SK-N-SH (cell line): ENCODE data around the gene KRTAP3-2. TPM values are rescaled to one million over a fixed set of nuclear protein-coding genes. Genes with fewer than 3 reads are reported as not detected.

Source experiments
- CTCF ChIA-PET: fragments of 300-600, 350-600 bp; formaldehyde crosslinking; extraction: SDS; loops from one replicate; lab custom pipeline; 2021; lab: Yijun Ruan, JAX
- POLR2A ChIA-PET: fragments of 350-600 bp; sonication (Branson Sonifier 250); formaldehyde crosslinking; extraction: SDS; loops from one replicate; lab custom pipeline; 2020; ENCODE audit warnings: antibody characterized with exemption, inconsistent platforms; lab: Yijun Ruan, JAX
- DNase-seq: peaks from one replicate; pipeline ENCODE4 v3.0.0; 2012
- H2AFZ ChIP-seq: fragments of 200-600 bp; sonication (generic); 2 replicates; pipeline ENCODE4 v1.8.1; 2016; ENCODE audit warnings: antibody characterized with exemption, mild to moderate bottlenecking, low read depth
- H3F3A ChIP-seq: fragments of 200-600 bp; sonication (generic); replicated peaks from 2 replicates; pipeline ENCODE3; 2016; ENCODE audit warnings: antibody characterized with exemption, mild to moderate bottlenecking; ENCODE audit not compliant: insufficient read depth
- H3K27ac ChIP-seq, 2 experiments: fragments of 200-500 bp in 1 of 2; fragments of 200-600 bp in 1 of 2; sonication (Bioruptor generic) in 1 of 2; sonication (generic), shearing (Covaris generic) in 1 of 2; 2 replicates each; pipeline versions ENCODE4 v1.5.1 to v1.6.1; 2014 to 2016; ENCODE audit warnings: low read depth in 2 of 2, inconsistent platforms in 1 of 2, low read length in 1 of 2, mild to moderate bottlenecking in 1 of 2, mixed read lengths in 1 of 2
- H3K27me3 ChIP-seq: fragments of 200-600 bp; sonication (generic), shearing (Covaris generic); 2 replicates; pipeline ENCODE4 v1.6.1; 2016; ENCODE audit warnings: mixed run types; ENCODE audit not compliant: insufficient read depth
- H3K36me3 ChIP-seq, 2 experiments: fragments of 200-500 bp in 1 of 2; fragments of 200-600 bp in 1 of 2; sonication (Bioruptor generic) in 1 of 2; sonication (generic) in 1 of 2; replicated peaks in 1 of 2; 2 replicates each; pipeline versions ENCODE3 to v1.5.1; 2014 to 2016; ENCODE audit warnings: low read length in 1 of 2, mild to moderate bottlenecking in 1 of 2; ENCODE audit not compliant: insufficient read depth in 2 of 2, control insufficient read depth in 1 of 2
- H3K4me1 ChIP-seq, 2 experiments: fragments of 200-500 bp in 1 of 2; fragments of 200-600 bp in 1 of 2; sonication (Bioruptor generic) in 1 of 2; sonication (generic), shearing (Covaris generic) in 1 of 2; 2 replicates each; pipeline versions ENCODE4 v1.5.1 to v1.6.1; 2014 to 2016; ENCODE audit warnings: low read depth in 1 of 2, low read length in 1 of 2, mixed run types in 1 of 2; ENCODE audit not compliant: insufficient read depth in 2 of 2, control insufficient read depth in 1 of 2
- H3K4me2 ChIP-seq: fragments of 200-600 bp; sonication (generic), shearing (Covaris generic); 2 replicates; pipeline ENCODE4 v1.6.1; 2017; ENCODE audit warnings: mixed run types
- H3K4me3 ChIP-seq, 2 experiments: fragments of 200-500 bp in 1 of 2; fragments of 200-600 bp in 1 of 2; sonication (Bioruptor generic) in 1 of 2; sonication (generic), shearing (Covaris generic) in 1 of 2; 2 replicates each; pipeline versions ENCODE4 v1.5.1 to v1.8.1; 2014 to 2016; ENCODE audit warnings: low read depth in 2 of 2, inconsistent platforms in 1 of 2, low read length in 1 of 2, mild to moderate bottlenecking in 1 of 2, mixed read lengths in 1 of 2, moderate library complexity in 1 of 2
- H3K79me2 ChIP-seq: fragments of 200-600 bp; sonication (generic); 2 replicates; pipeline ENCODE4 v1.8.1; 2017; ENCODE audit warnings: mild to moderate bottlenecking; ENCODE audit not compliant: insufficient read depth
- H3K9ac ChIP-seq: fragments of 200-600 bp; sonication (generic); 2 replicates; pipeline ENCODE4 v1.6.1; 2017; ENCODE audit warnings: mixed run types
- H3K9me2 ChIP-seq: fragments of 200-600 bp; sonication (generic); 2 replicates; pipeline ENCODE4 v1.6.1; 2017; ENCODE audit warnings: mixed run types
- H3K9me3 ChIP-seq: fragments of 200-600 bp; sonication (generic); 2 replicates; pipeline ENCODE4 v1.6.1; 2017; ENCODE audit warnings: mixed run types, mild to moderate bottlenecking, moderate library complexity
- H4K20me1 ChIP-seq: fragments of 200-600 bp; sonication (generic); 2 replicates; pipeline ENCODE4 v1.6.1; 2017; ENCODE audit warnings: mild to moderate bottlenecking, mixed run types; ENCODE audit not compliant: insufficient read depth
- CHD2 ChIP-seq: fragments of 150-350 bp; IDR thresholded peaks from 2 replicates; pipeline ENCODE4 v1.6.1; 2018; ENCODE audit warnings: low read length; ENCODE audit not compliant: partially characterized antibody
- EP300 ChIP-seq, 2 experiments: IDR thresholded peaks; 2 replicates each; pipeline versions ENCODE4 v1.4.0 to v1.6.1; 2012; ENCODE audit warnings: borderline replicate concordance in 1 of 2, low read depth in 1 of 2, low read length in 1 of 2
- FOSL2 ChIP-seq: IDR thresholded peaks from 2 replicates; pipeline ENCODE4 v1.4.0; 2012; ENCODE audit warnings: low read depth, mild to moderate bottlenecking, moderate library complexity, borderline replicate concordance
- GABPA ChIP-seq: IDR thresholded peaks from 2 replicates; pipeline ENCODE4 v1.4.0; 2012; ENCODE audit warnings: low read depth, mild to moderate bottlenecking
- NFIC ChIP-seq: IDR thresholded peaks from 2 replicates; pipeline ENCODE4 v1.4.0; 2012; ENCODE audit warnings: borderline replicate concordance
- NRF1 ChIP-seq: IDR thresholded peaks from 2 replicates; pipeline ENCODE4 v1.6.1; 2012; ENCODE audit warnings: low read depth, mild to moderate bottlenecking, low read length
- PBX3 ChIP-seq: IDR thresholded peaks from 2 replicates; pipeline ENCODE4; 2012
- POLR2AphosphoS5 ChIP-seq: IDR thresholded peaks from 2 replicates; pipeline ENCODE4 v1.6.1; 2012; ENCODE audit warnings: low read depth, low read length
- RAD21 ChIP-seq: IDR thresholded peaks from 2 replicates; pipeline ENCODE4 v1.6.1; 2012; ENCODE audit warnings: mild to moderate bottlenecking, low read length
- RXRA ChIP-seq: IDR thresholded peaks from 2 replicates; pipeline ENCODE4 v1.4.0; 2012; ENCODE audit warnings: low read depth, mild to moderate bottlenecking, borderline replicate concordance
- SMC3 ChIP-seq: IDR thresholded peaks from 2 replicates; pipeline ENCODE4 v1.6.1; 2012; ENCODE audit warnings: low read depth, low read length, improper control_type of control experiment
- TAF1 ChIP-seq: IDR thresholded peaks from 2 replicates; pipeline ENCODE4 v1.6.1; 2012; ENCODE audit warnings: low read depth, mild to moderate bottlenecking, low read length, moderate library complexity, borderline replicate concordance
- TEAD4 ChIP-seq: IDR thresholded peaks from 2 replicates; pipeline ENCODE4 v1.4.0; 2012; ENCODE audit warnings: mild to moderate bottlenecking, borderline replicate concordance; ENCODE audit not compliant: insufficient read depth
- WGBS: methylation state at CpG from one replicate; pipeline ENCODE4 v1.1.6; 2017; ENCODE audit warnings: low lambda C conversion rate; 5-methylcytosine and 5-hydroxymethylcytosine counted together
- polyA plus RNA-seq, 3 experiments: library from polyadenylated mRNA; depleted of rRNA; stranded (reverse); fragments of >200 nt; gene quantifications; 2 replicates each; pipeline ENCODE4 v1.2.3, GENCODE V29; 2012
- TF ChIP-seq, protein P1 (sequence below): IDR thresholded peaks from 2 replicates; pipeline ENCODE4 v1.4.0; 2012; ENCODE audit warnings: low read depth, borderline replicate concordance
- TF ChIP-seq, protein P2 (sequence below): fragments of 200-600 bp; sonication (generic); IDR thresholded peaks from 2 replicates; pipeline ENCODE4 v1.6.1; 2017; ENCODE audit warnings: antibody characterized with exemption, mild to moderate bottlenecking, moderate library complexity
- TF ChIP-seq, protein P3 (sequence below): IDR thresholded peaks from 2 replicates; pipeline ENCODE4 v1.4.0; 2012; ENCODE audit warnings: low read depth

Gene KRTAP3-2
- polyA plus RNA-seq, 1 of the 3 experiments (the other 2 are of a cell fraction) = not detected

GRCh38 chr17:41029633-41030245, 30.0 kb upstream of the KRTAP3-2 start, which contains the start of gene KRTAP1-4:
KRTAP1-4 (minus strand) TSS chr17:41030195; CDS start chr17:41030078, 117 bp downstream.
- WGBS = 5% methylated on average over 7 of the region's 12 CpGs
- CTCF ChIA-PET = interaction anchor here (0.8 to 1.6 kb wide), 2 partner anchors 227 to 299 kb away, joined by 3 to 4 read pairs; no protein-coding TSS in a partner anchor

GRCh38 chr17:41026715-41027471, 27.2 kb upstream of the KRTAP3-2 start, which contains the start of gene KRTAP1-5:
KRTAP1-5 (minus strand) TSS chr17:41027208; CDS start chr17:41027155, 53 bp downstream.
- Histone ChIP-seq H3K27me3 (peaks cover 42% of the 10 kb centered on the region), H3K36me3 (no peaks in the 10 kb centered on the region), H2AFZ (no peak within 1 kb of the TSS), H3K9me2 (no peaks in the 10 kb centered on the region), H3K9me3 (no peaks in the 10 kb centered on the region), H3K4me3 (no peak within 1 kb of the TSS), H3K9ac (no peak within 1 kb of the TSS), H3K4me2 (no peak within 1 kb of the TSS), H3F3A (no peaks in the 10 kb centered on the region), H4K20me1 (no peaks in the 10 kb centered on the region), H3K4me1 (no peaks in the 10 kb centered on the region), H3K27ac (no peak within 1 kb of the TSS), H3K79me2 (no peaks in the 10 kb centered on the region)
- WGBS = 1% methylated on average over 2 of the region's 9 CpGs
- CTCF ChIA-PET = no interaction called here
- no peak for DNase-seq
- TF ChIP-seq GABPA (no peak), SMC3 (no peak), NFIC (no peak)
- POLR2A ChIA-PET = no interaction called here

More at GRCh38 chr17:41029633-41030245, 30.0 kb upstream of the KRTAP3-2 start, which contains the start of gene KRTAP1-4:
- DNase-seq = no peak
- peaks cover 48% of the 10 kb centered on the region for H3K27me3 ChIP-seq
- no peaks in the 10 kb centered on the region for H3K9me3 ChIP-seq
- no peaks in the 10 kb centered on the region for H3K9me2 ChIP-seq
- H3K79me2 ChIP-seq = no peaks in the 10 kb centered on the region
- no peaks in the 10 kb centered on the region for H3F3A ChIP-seq
- TF ChIP-seq, protein P1, sequence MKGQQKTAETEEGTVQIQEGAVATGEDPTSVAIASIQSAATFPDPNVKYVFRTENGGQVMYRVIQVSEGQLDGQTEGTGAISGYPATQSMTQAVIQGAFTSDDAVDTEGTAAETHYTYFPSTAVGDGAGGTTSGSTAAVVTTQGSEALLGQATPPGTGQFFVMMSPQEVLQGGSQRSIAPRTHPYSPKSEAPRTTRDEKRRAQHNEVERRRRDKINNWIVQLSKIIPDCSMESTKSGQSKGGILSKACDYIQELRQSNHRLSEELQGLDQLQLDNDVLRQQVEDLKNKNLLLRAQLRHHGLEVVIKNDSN = no peak
- POLR2A ChIA-PET = no interaction called here
- no peaks in the 10 kb centered on the region for H4K20me1 ChIP-seq
- H3K4me3 ChIP-seq = no peak within 1 kb of the TSS
- H3K36me3 ChIP-seq = no peaks in the 10 kb centered on the region
- no peak within 1 kb of the TSS for H3K4me2 ChIP-seq
- no peak within 1 kb of the TSS for H3K27ac ChIP-seq
- no peak within 1 kb of the TSS for H3K9ac ChIP-seq
- H3K4me1 ChIP-seq = no peaks in the 10 kb centered on the region
- no peak within 1 kb of the TSS for H2AFZ ChIP-seq

DNA sequence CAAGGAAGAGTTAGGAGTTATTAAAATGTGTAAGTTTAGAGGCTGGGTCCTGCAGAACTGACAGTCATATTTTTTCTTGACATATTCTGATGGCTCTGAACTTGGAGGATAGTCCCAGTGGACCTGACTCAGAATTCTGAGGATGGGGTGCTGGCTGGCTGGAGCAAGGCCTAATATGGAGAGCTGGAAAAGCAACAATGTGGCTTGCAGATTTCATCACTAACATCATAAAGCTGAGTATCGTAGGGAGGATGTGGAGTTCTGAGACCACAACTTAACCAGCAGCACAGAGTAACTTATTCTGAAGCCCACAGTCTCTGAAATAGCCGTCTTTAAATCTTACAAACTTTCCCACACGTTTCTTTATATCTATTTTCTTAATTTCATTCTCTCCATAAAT, 25.0 kb upstream of the KRTAP3-2 start:
- ChIA-PET CTCF (no interaction called here), POLR2A (no interaction called here)
- DNase-seq = no peak
- H3K4me3 ChIP-seq = no peak overlapping the region
- H3K9me2 ChIP-seq = no peaks in the 10 kb centered on the region
- WGBS = 7% methylated on average over 3 of the region's 3 CpGs
- no peaks in the 10 kb centered on the region for H4K20me1 ChIP-seq
- H3K27ac ChIP-seq = no peak overlapping the region
- no peaks in the 10 kb centered on the region for H3K9me3 ChIP-seq
- H3K9ac ChIP-seq = no peak overlapping the region
- peaks cover 39% of the 10 kb centered on the region; the same call in 1 of the 2 replicates for H3K27me3 ChIP-seq
- H2AFZ ChIP-seq = no peak overlapping the region
- TF ChIP-seq RXRA (no peak), EP300 (IDR thresholded peaks at IDR 0.05; ENCODE audit: borderline replicate concordance in 1 of 2, low read depth in 1 of 2, low read length in 1 of 2) (no peak), FOSL2 (no peak), TEAD4 (no peak), GABPA (no peak), RAD21 (no peak), POLR2AphosphoS5 (no peak), NFIC (no peak), TAF1 (no peak), NRF1 (no peak), CHD2 (no peak), PBX3 (no peak), SMC3 (no peak)
- TF ChIP-seq, protein P2, sequence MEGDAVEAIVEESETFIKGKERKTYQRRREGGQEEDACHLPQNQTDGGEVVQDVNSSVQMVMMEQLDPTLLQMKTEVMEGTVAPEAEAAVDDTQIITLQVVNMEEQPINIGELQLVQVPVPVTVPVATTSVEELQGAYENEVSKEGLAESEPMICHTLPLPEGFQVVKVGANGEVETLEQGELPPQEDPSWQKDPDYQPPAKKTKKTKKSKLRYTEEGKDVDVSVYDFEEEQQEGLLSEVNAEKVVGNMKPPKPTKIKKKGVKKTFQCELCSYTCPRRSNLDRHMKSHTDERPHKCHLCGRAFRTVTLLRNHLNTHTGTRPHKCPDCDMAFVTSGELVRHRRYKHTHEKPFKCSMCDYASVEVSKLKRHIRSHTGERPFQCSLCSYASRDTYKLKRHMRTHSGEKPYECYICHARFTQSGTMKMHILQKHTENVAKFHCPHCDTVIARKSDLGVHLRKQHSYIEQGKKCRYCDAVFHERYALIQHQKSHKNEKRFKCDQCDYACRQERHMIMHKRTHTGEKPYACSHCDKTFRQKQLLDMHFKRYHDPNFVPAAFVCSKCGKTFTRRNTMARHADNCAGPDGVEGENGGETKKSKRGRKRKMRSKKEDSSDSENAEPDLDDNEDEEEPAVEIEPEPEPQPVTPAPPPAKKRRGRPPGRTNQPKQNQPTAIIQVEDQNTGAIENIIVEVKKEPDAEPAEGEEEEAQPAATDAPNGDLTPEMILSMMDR = no peak
- TF ChIP-seq, protein P3, sequence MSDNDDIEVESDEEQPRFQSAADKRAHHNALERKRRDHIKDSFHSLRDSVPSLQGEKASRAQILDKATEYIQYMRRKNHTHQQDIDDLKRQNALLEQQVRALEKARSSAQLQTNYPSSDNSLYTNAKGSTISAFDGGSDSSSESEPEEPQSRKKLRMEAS = no peak
- H3F3A ChIP-seq = no peaks in the 10 kb centered on the region
- H3K36me3 ChIP-seq = no peaks in the 10 kb centered on the region
- no peak overlapping the region for H3K4me2 ChIP-seq
- H3K4me1 ChIP-seq = no peaks in the 10 kb centered on the region
- no peaks in the 10 kb centered on the region for H3K79me2 ChIP-seq
